Stimulated activated naive CD4-positive, alpha-beta T cell (primary cell): ENCODE results near the gene EID2B.

Experiments used
- DNase-seq, 6 experiments: peaks; one replicate each; lab custom pipeline; 2025; lab: John Stamatoyannopoulos, UW

EID2B gene

DNA sequence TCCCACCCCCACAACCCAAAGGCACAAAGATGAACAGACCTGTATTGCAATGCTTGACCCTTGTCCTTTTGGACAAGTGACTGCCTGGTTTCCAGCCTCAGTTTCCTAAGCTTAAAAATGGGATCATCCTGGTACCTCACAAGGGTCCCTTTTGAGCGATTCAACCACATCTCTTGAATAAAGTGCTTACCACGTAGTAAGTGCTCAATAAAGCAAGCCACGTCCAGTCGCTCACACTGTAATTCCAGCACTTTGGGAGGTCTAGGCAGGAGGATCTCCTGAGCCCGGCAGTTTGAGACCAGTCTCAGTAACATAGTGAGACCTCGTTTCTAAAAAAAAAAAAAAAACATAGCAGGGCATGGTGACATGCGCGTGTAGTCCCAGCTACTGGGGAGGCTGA, 32.7 kb downstream of the EID2B start:
- DNase-seq = no peak

DNA sequence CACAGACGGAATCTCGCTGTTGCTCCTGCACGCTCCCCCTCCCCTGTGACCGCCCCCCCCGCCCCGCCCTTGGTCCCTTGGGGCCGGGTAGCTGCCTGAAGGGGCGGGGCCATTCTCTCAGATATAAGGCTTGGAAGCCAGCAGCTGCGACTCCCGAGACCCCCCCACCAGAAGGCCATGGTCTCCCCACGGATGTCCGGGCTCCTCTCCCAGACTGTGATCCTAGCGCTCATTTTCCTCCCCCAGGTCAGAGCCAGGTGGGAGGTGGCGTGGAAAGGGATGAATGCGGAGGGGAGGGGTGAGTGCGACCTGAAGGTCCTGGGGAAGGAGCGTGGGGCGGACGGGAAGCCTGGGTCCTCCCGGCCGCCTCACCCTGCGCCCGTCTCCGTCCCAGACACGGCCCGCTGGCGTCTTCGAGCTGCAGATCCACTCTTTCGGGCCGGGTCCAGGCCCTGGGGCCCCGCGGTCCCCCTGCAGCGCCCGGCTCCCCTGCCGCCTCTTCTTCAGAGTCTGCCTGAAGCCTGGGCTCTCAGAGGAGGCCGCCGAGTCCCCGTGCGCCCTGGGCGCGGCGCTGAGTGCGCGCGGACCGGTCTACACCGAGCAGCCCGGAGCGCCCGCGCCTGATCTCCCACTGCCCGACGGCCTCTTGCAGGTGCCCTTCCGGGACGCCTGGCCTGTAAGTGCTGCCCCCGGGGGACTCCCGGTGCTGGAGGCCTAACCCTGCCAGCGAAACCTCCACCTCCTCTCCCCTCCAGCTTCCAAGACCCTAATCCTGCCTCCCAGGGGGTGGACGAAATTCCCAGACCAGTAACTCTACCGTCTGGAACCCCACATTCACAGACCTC, 33.6 kb downstream of the EID2B start, which contains the start of gene DLL3:
DLL3 (plus strand) TSS at position 150 of the 845 bp plus-strand sequence; CDS start at position 178, 28 bp downstream.
- DNase-seq = peak in 1 of 6 experiments; percentile 5

DNA sequence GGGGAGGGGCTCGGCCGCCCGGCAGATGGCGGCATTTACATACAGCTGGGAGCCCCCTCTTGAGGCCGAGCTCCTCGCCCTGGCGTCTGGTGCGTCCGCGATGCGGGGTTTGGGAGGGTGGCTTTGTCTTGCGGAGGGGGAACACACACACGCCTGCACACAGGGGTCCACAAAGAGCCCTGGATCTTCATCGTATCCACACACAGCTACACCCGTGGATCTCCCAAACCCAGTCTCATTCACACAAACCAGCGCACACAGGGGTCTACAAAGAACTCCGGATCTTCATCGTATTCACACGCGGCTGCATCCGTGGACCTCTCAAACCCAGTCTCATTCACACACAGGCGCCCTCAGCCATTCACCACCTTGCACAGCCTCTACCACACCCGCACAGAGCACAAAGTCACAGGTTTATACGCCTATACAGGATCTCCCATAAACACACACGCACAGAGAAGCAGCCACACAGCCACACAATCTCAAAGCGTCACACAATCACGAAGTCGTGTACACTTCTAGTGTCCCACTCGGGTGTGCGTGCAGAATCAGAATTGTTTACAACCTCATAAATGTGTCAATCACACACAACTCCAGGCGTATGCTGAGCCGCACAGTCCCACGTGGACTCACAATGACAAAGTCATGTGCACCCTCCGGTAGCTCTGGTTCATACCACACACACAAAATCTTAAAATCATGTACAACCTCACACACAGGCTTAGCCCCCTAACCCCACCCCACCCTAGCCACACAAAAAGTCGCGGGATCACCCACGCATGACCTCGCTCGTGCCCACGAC, 34.5 kb downstream of the EID2B start:
- peak in 2 of 6 experiments; percentile 31 to 45 for DNase-seq

DNA sequence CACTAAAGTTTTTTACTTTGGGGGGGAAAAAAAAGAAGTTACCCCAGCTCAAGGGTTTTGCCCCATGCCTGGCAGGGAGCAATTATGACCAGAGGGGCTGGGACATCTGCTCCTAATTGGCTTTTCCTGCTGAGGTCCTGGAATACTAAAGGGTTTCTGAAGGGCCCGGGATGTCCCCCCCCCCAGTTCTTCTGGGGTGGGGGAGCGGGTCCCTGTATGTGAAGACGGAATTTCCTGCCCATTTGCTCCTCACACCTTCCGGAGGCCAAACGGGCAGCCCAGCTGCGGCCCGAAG, 35.0 kb downstream of the EID2B start:
- no peak for DNase-seq

DNA sequence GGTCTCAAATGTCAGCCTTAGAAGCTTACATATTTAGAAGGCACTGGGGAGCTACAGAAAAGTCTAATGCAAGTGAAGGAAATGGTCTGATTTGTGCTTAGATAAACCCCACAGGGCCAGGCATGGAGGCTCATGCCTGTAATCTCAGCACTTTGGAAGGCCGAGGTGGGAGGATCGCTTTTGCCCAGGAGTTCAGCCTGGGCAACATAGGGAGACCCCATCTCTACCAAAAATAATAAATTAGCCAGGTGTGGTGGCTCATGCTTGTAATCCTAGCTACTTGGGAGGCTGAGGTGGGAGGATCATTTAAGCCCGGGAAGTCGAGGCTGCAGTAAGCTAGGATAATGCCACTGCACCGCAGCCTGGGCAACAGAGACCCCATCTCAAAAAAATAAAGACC, 36.6 kb downstream of the EID2B start:
- DNase-seq = no peak

DNA sequence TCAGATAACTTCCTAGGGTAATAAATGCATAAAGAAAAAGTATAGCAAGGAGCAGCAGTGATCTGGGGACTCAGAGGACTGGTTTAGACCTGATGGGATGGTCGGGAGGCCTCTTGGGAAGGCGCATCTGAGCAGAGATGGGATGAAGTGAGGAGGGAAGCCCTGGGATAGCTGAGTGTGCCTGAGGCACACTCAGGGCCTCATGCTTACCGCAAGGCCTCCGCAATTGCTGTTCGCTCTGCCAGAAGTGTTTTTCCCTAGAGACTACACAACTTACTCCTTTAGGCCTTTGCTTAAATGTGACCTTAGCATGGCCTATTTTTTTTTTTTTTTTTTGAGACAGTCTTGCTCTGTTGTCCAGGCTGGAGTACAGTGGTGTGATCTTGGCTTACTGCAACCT, 38.0 kb downstream of the EID2B start:
- DNase-seq = no peak

DNA sequence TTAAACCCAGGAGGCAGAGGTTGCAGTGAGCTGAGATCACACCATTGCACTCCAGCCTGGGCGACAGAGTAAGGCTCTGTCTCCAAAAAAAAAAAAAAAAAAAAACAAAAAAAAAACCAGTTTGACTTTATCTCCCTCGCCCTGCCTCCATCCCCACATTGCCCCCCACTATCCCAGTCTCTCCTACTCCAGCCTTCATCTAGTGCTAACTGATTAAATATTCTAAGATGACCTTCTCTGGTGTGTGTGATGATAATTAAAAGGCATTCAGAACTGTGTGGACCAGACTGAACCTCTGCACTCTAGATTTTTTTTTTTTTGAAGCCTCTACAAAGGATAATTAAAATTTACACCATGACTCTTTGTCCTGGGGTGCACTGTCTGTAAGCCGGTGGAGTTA, 39.9 kb downstream of the EID2B start:
- no peak for DNase-seq

DNA sequence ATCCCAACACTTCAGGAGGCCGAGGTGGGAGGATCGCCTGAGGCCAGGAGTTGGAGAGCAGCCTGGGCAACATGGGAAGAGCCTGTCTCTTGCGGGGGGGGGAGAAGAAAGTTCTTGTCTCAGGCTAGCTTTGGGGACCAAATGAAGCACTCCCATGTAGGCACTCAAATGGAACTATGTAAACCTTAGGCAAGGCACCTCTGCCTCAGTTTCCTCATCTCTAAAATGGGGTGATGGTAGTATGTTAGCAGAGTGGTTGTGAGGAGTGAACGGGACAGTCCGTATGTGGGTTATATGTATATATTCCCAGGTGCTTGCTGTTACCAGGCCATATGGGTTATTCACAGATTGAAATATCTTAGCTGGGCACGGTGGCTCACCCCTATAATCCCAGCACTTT, 40.4 kb downstream of the EID2B start:
- DNase-seq = no peak

DNA sequence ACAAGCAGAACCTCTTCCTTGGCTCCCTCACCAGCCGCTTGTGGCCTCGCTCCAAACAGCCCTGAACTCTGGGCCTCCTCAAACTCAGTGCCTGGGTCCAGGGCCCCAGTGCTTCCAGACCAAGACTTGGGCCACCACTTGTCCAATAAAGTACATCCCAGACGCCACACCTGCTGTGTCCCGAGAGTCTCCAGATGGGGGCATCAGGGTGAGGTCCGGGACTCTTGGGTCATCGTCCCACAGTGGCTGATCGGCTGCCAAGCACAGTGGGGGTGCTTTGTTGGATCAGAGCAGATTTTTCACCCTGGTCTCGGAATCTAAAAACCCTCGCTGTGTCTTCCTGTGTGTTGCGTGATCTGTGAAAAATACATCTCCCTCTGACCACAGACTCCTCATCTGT, 42.9 kb downstream of the EID2B start:
- DNase-seq = no peak

DNA sequence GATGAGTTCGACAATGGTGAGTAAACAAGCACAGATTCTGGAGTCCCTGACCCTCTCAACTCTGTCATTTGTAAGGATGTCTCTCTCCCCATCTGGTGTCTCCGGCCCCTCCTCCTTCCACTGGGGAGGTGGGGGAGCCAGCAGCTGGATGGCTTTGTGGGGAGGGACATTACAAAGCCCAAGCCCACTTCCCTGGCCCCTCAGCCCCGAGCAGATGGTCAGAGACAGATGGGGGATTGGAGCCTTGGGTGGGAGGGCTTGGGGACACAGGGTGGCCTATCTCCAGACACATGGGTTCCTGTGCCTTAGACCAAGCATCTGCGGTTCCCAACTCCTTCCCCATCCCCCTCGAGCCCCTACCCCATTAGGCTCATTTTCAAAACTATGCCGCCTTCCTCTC, 49.5 kb downstream of the EID2B start:
- no peak for DNase-seq

DNA sequence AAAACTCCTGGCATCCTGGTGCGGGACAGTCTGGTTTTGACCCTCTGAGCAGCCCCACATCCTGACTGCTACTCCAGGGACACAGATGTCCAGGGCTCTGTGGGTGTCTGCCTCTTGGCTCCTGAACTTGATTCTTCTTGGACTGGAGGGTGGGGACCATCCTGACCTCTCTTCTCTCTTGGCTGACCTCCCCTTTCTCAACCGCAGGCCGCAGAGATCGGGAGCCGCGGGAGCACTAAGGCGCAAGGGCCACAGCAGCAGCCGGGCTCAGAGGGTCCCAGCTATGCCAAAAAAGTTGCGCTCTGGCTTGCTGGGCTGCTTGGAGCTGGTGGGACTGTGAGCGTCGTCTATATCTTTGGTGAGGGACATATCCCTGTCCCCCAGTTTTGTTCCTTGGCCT, 51.0 kb downstream of the EID2B start:
- DNase-seq = no peak

DNA sequence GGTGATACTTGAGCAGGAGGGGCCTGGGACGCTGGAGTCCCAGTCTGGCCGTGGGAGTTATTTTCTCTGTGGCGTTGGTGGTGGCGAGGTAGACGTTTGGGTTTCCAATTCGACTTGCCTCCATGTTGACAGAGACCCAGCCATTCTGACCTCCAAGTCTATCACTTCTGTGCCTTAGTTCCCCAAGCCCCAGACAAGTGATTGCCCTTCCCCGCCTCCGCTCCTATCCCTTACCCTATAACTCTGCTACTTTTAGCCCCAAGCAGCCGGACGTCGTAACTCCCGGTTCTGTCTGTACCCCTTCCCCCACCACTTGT, 51.5 kb downstream of the EID2B start:
- DNase-seq = no peak
